Endodermal cell (in vitro differentiated cells): ENCODE measurements around the gene GTF2A1L. TPM values are rescaled to one million over a fixed set of nuclear protein-coding genes. Genes with fewer than 3 reads are reported as not detected.

Experiments used
- DNase-seq: peaks from one replicate; pipeline ENCODE4 v3.0.0-alpha.2; 2017
- H3K27ac ChIP-seq: 2 replicates; pipeline ENCODE4 v1.5.1; 2013; ENCODE audit warnings: mild to moderate bottlenecking, low read depth, low read length, moderate library complexity
- H3K27me3 ChIP-seq: 2 replicates; pipeline ENCODE4 v1.6.1; 2013; ENCODE audit warnings: mild to moderate bottlenecking, low read length, moderate library complexity; ENCODE audit not compliant: insufficient read depth, control insufficient read depth, poor library complexity, severe bottlenecking
- H3K36me3 ChIP-seq: 2 replicates; pipeline ENCODE4 v1.7.0; 2013; ENCODE audit warnings: mild to moderate bottlenecking, low read length, moderate library complexity; ENCODE audit not compliant: control insufficient read depth, insufficient read depth
- H3K4me1 ChIP-seq: one replicate; pipeline ENCODE4 v1.7.0; 2013; ENCODE audit warnings: low read length; ENCODE audit not compliant: control insufficient read depth, insufficient read depth
- H3K4me3 ChIP-seq: 2 replicates; pipeline ENCODE4 v1.5.1; 2013; ENCODE audit warnings: mild to moderate bottlenecking, low read length, moderate library complexity
- H3K9ac ChIP-seq: 2 replicates; pipeline ENCODE4 v1.6.1; 2013; ENCODE audit warnings: mild to moderate bottlenecking, low read length, moderate library complexity; ENCODE audit not compliant: poor library complexity, severe bottlenecking; ENCODE audit errors: extremely low read depth
- H3K9me3 ChIP-seq: 2 replicates; pipeline ENCODE4 v1.6.1; 2013; ENCODE audit warnings: mild to moderate bottlenecking, low read length, moderate library complexity; ENCODE audit not compliant: control insufficient read depth
- H3K27ac Mint-ChIP-seq: 2 replicates; pipeline ENCODE4 v1.8.0; 2020; ENCODE audit warnings: mixed read lengths
- H3K27me3 Mint-ChIP-seq: 2 replicates; pipeline ENCODE4 v1.8.0; 2021; ENCODE audit warnings: mild to moderate bottlenecking, mixed read lengths; ENCODE audit not compliant: insufficient read depth
- H3K36me3 Mint-ChIP-seq: 2 replicates; pipeline ENCODE4 v1.8.0; 2020; ENCODE audit warnings: low read depth, mixed read lengths
- H3K4me1 Mint-ChIP-seq: 2 replicates; pipeline ENCODE4 v1.8.0; 2020; ENCODE audit warnings: mixed read lengths
- H3K4me3 Mint-ChIP-seq: 2 replicates; pipeline ENCODE4 v1.8.0; 2020; ENCODE audit warnings: mild to moderate bottlenecking, moderate library complexity, mixed read lengths
- H3K9me3 Mint-ChIP-seq: 2 replicates; pipeline ENCODE4 v1.8.0; 2020; ENCODE audit warnings: mild to moderate bottlenecking, mixed read lengths
- CTCF ChIP-seq: fragments of 200-600 bp; sonication (generic); conservative IDR thresholded peaks from 2 replicates; pipeline ENCODE4 v1.5.0; 2021; ENCODE audit warnings: antibody characterized with exemption, mild to moderate bottlenecking
- WGBS, 2 experiments: methylation state at CpG; one replicate each; pipeline versions ENCODE4 v1.1.5 to v1.1.7; 2013; ENCODE audit warnings: missing lambda C conversion rate in 2 of 2, mixed read lengths in 1 of 2; ENCODE audit not compliant: insufficient coverage in 1 of 2, insufficient read length in 1 of 2; 5-methylcytosine and 5-hydroxymethylcytosine counted together
- total RNA-seq, 2 donors: library from RNA; stranded (reverse); fragmentation: NEBNext Ultra II Directional in 1 of 2; extraction: Animal tissue kit (Norgen Biotek cat#: 25700) in 1 of 2; gene quantifications; 2 replicates in 1 of 2; 3 replicates in 1 of 2; pipeline ENCODE4 v1.2.1, GENCODE V29; 2021

GTF2A1L gene
- total RNA-seq, 2 donors from 2014 or later: not detected

- H3K27me3 ChIP-seq: no peaks in the 10 kb centered on the region
- no peaks in the 10 kb centered on the region for H3K36me3 ChIP-seq
- H3K4me1 ChIP-seq: no peaks in the 10 kb centered on the region
- TF ChIP-seq CTCF: no peak
- Mint-ChIP-seq H3K36me3 (no peaks in the 10 kb centered on the region), H3K27ac (no peak overlapping the region), H3K4me1 (peaks cover 2% of the 10 kb centered on the region), H3K9me3 (no peaks in the 10 kb centered on the region), H3K4me3 (no peak overlapping the region), H3K27me3 (no peaks in the 10 kb centered on the region)
- no peak for DNase-seq
- no peaks in the 10 kb centered on the region for H3K9me3 ChIP-seq
- H3K27ac ChIP-seq: no peak overlapping the region
- 83 to 85% methylated on average over 4 of the region's 7 CpGs for WGBS, 2 experiments
- H3K9ac ChIP-seq: no peak overlapping the region
- H3K4me3 ChIP-seq: no peak overlapping the region
These were observed 97.6 kb downstream of the GTF2A1L start for GRCh38 chr2:48715042-48715899.

DNA sequence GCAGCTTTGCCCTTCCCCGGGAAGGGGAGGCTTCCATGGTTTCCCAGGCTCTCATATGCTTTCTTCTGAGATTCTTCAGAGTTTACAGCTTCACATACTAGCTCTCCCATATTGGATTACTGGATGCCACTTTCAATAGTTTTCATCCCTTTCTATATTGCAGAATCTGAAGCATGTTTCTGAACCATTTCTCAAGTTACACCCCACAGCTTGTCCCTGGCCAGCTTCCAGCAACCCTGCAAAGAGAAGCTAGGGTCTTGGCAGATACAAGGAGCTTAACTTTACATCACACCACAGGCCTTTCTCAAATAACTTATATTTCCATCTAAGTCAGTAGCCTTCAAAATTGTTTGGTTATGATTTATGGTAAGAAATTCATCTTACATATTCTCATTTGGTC is 98.3 kb downstream of the GTF2A1L start:
- Mint-ChIP-seq H3K36me3 (no peaks in the 10 kb centered on the region), H3K4me1 (peaks cover 2% of the 10 kb centered on the region), H3K27me3 (no peaks in the 10 kb centered on the region), H3K4me3 (no peak overlapping the region), H3K9me3 (no peaks in the 10 kb centered on the region), H3K27ac (no peak overlapping the region)
- Histone ChIP-seq H3K27me3 (no peaks in the 10 kb centered on the region), H3K4me1 (no peaks in the 10 kb centered on the region), H3K9me3 (no peaks in the 10 kb centered on the region), H3K27ac (no peak overlapping the region), H3K4me3 (no peak overlapping the region), H3K36me3 (no peaks in the 10 kb centered on the region), H3K9ac (no peak overlapping the region)
- TF ChIP-seq CTCF: no peak
- no peak for DNase-seq
- WGBS, 2 experiments: 90% methylated on average over 1 of the region's 1 CpG

DNA sequence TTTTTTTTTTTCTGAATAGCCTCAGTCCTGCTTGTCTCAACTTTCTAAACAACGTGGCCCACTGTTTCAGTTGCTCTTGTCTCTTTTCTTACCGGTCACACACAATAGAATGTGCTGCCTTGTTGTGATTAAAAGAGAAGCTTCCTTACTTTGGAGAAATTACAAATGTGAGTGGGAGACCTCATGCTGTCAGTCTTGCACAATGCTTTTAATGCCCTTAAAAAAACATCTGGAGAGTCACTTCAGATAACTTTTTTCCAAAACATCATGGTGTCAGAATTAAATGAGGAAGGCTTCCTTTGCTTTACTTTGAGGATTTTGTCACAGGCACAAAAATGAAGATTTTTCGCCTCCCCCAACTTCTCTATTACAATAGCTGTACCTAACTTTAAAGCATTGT is 100.2 kb downstream of the GTF2A1L start:
- no peaks in the 10 kb centered on the region for H3K27me3 ChIP-seq
- no peak overlapping the region for H3K27ac ChIP-seq
- DNase-seq: no peak
- no peak for TF ChIP-seq CTCF
- H3K4me3 ChIP-seq: no peak overlapping the region
- Mint-ChIP-seq H3K36me3 (no peaks in the 10 kb centered on the region), H3K4me3 (no peak overlapping the region), H3K9me3 (no peaks in the 10 kb centered on the region), H3K4me1 (peaks cover 2% of the 10 kb centered on the region), H3K27ac (no peak overlapping the region), H3K27me3 (no peaks in the 10 kb centered on the region)
- H3K36me3 ChIP-seq: no peaks in the 10 kb centered on the region
- no peak overlapping the region for H3K9ac ChIP-seq
- H3K9me3 ChIP-seq: no peaks in the 10 kb centered on the region
- H3K4me1 ChIP-seq: no peaks in the 10 kb centered on the region
- WGBS, 2 experiments: 40 to 51% methylated on average over 1 to 3 of the region's 3 CpGs
